ENCODE measurements around the gene UBASH3B.

DNA sequence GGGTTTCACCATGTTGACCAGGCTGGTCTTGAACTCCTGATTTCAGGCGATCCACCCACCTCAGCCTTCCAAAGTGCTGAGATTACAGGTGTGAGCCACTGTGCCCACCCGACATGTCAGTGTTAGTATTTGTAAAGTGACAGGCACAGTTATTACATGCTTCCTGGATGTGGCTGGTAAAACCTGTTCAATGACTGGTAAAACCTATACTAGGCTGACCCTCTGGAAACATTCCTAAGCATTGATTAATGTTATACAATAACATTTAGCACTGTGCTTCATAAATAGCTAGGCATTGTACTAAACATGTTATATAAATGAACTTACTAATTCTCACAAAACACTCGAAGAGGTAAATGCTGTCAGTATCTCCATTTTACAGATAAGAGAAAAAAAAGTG is 206.1 kb downstream of the UBASH3B start:
- TF ChIP-seq POLR2A (IDR thresholded peaks at IDR 0.05; ENCODE audit: extremely low read depth, insufficient read length) (no peak), MYC (IDR thresholded peaks at IDR 0.05; ENCODE audit: low read depth, low read length) (no peak)
- TF ChIP-seq, protein P1, sequence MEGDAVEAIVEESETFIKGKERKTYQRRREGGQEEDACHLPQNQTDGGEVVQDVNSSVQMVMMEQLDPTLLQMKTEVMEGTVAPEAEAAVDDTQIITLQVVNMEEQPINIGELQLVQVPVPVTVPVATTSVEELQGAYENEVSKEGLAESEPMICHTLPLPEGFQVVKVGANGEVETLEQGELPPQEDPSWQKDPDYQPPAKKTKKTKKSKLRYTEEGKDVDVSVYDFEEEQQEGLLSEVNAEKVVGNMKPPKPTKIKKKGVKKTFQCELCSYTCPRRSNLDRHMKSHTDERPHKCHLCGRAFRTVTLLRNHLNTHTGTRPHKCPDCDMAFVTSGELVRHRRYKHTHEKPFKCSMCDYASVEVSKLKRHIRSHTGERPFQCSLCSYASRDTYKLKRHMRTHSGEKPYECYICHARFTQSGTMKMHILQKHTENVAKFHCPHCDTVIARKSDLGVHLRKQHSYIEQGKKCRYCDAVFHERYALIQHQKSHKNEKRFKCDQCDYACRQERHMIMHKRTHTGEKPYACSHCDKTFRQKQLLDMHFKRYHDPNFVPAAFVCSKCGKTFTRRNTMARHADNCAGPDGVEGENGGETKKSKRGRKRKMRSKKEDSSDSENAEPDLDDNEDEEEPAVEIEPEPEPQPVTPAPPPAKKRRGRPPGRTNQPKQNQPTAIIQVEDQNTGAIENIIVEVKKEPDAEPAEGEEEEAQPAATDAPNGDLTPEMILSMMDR (IDR thresholded peaks at IDR 0.05; ENCODE audit: low read depth, low read length): no peak
- TF ChIP-seq, protein P2, sequence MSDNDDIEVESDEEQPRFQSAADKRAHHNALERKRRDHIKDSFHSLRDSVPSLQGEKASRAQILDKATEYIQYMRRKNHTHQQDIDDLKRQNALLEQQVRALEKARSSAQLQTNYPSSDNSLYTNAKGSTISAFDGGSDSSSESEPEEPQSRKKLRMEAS (IDR thresholded peaks at IDR 0.05; ENCODE audit: low read depth, low read length): no peak
